GM23338 (cell line): ENCODE results near the gene TNS4. TPM values are rescaled to one million over a fixed set of nuclear protein-coding genes. Genes with fewer than 3 reads are reported as not detected.

ENCODE experiments used
- ATAC-seq: fragments of 200-7000 bp; cut with Tn5 transposase; 3 replicates; pipeline ENCODE4 v1.9.1; 2020
- DNase-seq: peaks from one replicate; pipeline ENCODE4 v3.0.0-alpha.2; 2015; ENCODE audit warnings: low spot score
- H2AFZ ChIP-seq: fragments of 200-600 bp; sonication (generic); 2 replicates; pipeline ENCODE4 v1.8.0; 2016; ENCODE audit warnings: antibody characterized with exemption, mild to moderate bottlenecking, moderate library complexity
- H3F3A ChIP-seq: fragments of 200-600 bp; sonication (generic); replicated peaks from 2 replicates; pipeline ENCODE4 v1.8.0; 2017; ENCODE audit warnings: antibody characterized with exemption, mixed run types, low read depth
- H3K27ac ChIP-seq: fragments of 200-600 bp; sonication (generic); 2 replicates; pipeline ENCODE4 v1.6.1; 2016; ENCODE audit warnings: low read depth
- H3K27me3 ChIP-seq: fragments of 200-600 bp; sonication (generic); 2 replicates; pipeline ENCODE4 v1.8.0; 2016; ENCODE audit warnings: mild to moderate bottlenecking, mixed run types, moderate library complexity; ENCODE audit not compliant: insufficient read depth
- H3K36me3 ChIP-seq: fragments of 200-600 bp; sonication (generic); 2 replicates; pipeline ENCODE4 v1.8.0; 2016; ENCODE audit warnings: mild to moderate bottlenecking; ENCODE audit not compliant: insufficient read depth
- H3K4me1 ChIP-seq: fragments of 200-600 bp; sonication (generic); 2 replicates; pipeline ENCODE4 v1.8.0; 2016; ENCODE audit warnings: mild to moderate bottlenecking, moderate library complexity; ENCODE audit not compliant: insufficient read depth
- H3K4me2 ChIP-seq: fragments of 200-600 bp; sonication (generic); 2 replicates; pipeline ENCODE4 v1.7.1; 2017; ENCODE audit warnings: mixed run types
- H3K4me3 ChIP-seq: fragments of 200-600 bp; sonication (generic); 2 replicates; pipeline ENCODE4 v1.6.1; 2016; ENCODE audit warnings: mixed run types
- H3K79me2 ChIP-seq: fragments of 200-600 bp; sonication (generic); replicated peaks from 2 replicates; pipeline ENCODE4 v1.8.0; 2017; ENCODE audit warnings: mild to moderate bottlenecking; ENCODE audit not compliant: insufficient read depth
- H3K9me2 ChIP-seq: fragments of 200-600 bp; sonication (generic); 2 replicates; pipeline ENCODE4 v1.8.0; 2017; ENCODE audit not compliant: insufficient read depth
- H4K20me1 ChIP-seq: fragments of 200-600 bp; sonication (generic); replicated peaks from 2 replicates; pipeline ENCODE4 v1.8.0; 2017; ENCODE audit warnings: mild to moderate bottlenecking; ENCODE audit not compliant: insufficient read depth
- H3K27ac Mint-ChIP-seq: 2 replicates; pipeline ENCODE4 v1.8.0; 2020; ENCODE audit warnings: inconsistent platforms, mild to moderate bottlenecking, moderate library complexity, mixed read lengths
- H3K27me3 Mint-ChIP-seq: 3 replicates; pipeline ENCODE4 v1.8.0; 2022; ENCODE audit warnings: low read depth, mild to moderate bottlenecking, moderate library complexity, mixed read lengths, inconsistent platforms; ENCODE audit not compliant: insufficient read depth, poor library complexity
- H3K36me3 Mint-ChIP-seq: 3 replicates; pipeline ENCODE4 v1.8.0; 2021; ENCODE audit warnings: low read depth, mild to moderate bottlenecking, inconsistent platforms, moderate library complexity, mixed read lengths
- H3K4me1 Mint-ChIP-seq: 3 replicates; pipeline ENCODE4 v1.8.0; 2020; ENCODE audit warnings: mild to moderate bottlenecking, inconsistent platforms, mixed read lengths
- H3K4me3 Mint-ChIP-seq: 3 replicates; pipeline ENCODE4 v1.8.0; 2021; ENCODE audit warnings: moderate library complexity, mild to moderate bottlenecking, inconsistent platforms, mixed read lengths
- H3K9me3 Mint-ChIP-seq: 3 replicates; pipeline ENCODE4 v1.8.0; 2020; ENCODE audit warnings: moderate library complexity, mild to moderate bottlenecking, inconsistent platforms, mixed read lengths
- CREB1 ChIP-seq: fragments of 250-450 bp; sonication (Bioruptor Pico); IDR thresholded peaks from 2 replicates; pipeline ENCODE4 v1.5.0; 2020; ENCODE audit warnings: low read depth, mild to moderate bottlenecking, moderate library complexity
- CTCF ChIP-seq, 2 experiments: fragments of 200-600 bp in 1 of 2; sonication (generic) in 1 of 2; conservative IDR thresholded peaks; 2 replicates each; pipeline versions ENCODE4 v1.5.1 to v1.6.1; 2016 to 2017; ENCODE audit warnings: antibody characterized with exemption in 2 of 2, low read depth in 2 of 2, mild to moderate bottlenecking in 2 of 2, moderate library complexity in 1 of 2
- ETS1 ChIP-seq: IDR thresholded peaks from 2 replicates; pipeline ENCODE4 v1.6.1; 2016; ENCODE audit warnings: antibody characterized with exemption
- EZH2 ChIP-seq: fragments of 200-600 bp; sonication (generic); IDR thresholded peaks from one replicate; pipeline ENCODE4 v1.8.0; 2017; ENCODE audit warnings: antibody characterized with exemption, mild to moderate bottlenecking, low read depth; ENCODE audit not compliant: unreplicated experiment
- EZH2phosphoT487 ChIP-seq: fragments of 200-600 bp; sonication (generic); IDR thresholded peaks from one replicate; pipeline ENCODE4 v1.8.1; 2018; ENCODE audit warnings: antibody characterized with exemption; ENCODE audit not compliant: unreplicated experiment
- JUNB ChIP-seq: IDR thresholded peaks from one replicate; pipeline ENCODE4 v1.6.1; 2016; ENCODE audit warnings: antibody characterized with exemption; ENCODE audit not compliant: unreplicated experiment
- NANOG ChIP-seq: IDR thresholded peaks from 2 replicates; pipeline ENCODE4 v1.6.1; 2016; ENCODE audit warnings: antibody characterized with exemption, borderline replicate concordance
- POLR2AphosphoS5 ChIP-seq: IDR thresholded peaks from 2 replicates; pipeline ENCODE4 v1.6.1; 2016; ENCODE audit warnings: antibody characterized with exemption, low read depth
- REST ChIP-seq: IDR thresholded peaks from one replicate; pipeline ENCODE4 v1.6.1; 2018; ENCODE audit warnings: antibody characterized with exemption; ENCODE audit not compliant: unreplicated experiment
- STAT1 ChIP-seq: IDR thresholded peaks from one replicate; pipeline ENCODE4 v1.6.1; 2016; ENCODE audit warnings: antibody characterized with exemption; ENCODE audit not compliant: unreplicated experiment
- ZNF114 ChIP-seq: fragments of 250-450 bp; sonication (Bioruptor Pico); IDR thresholded peaks from 2 replicates; pipeline ENCODE4 v1.5.0; 2020; ENCODE audit warnings: mild to moderate bottlenecking, moderate library complexity
- ZNF331 ChIP-seq: fragments of 250-450 bp; sonication (Bioruptor Pico); IDR thresholded peaks from 2 replicates; pipeline ENCODE4 v1.5.0; 2020; ENCODE audit warnings: low read depth, mild to moderate bottlenecking, moderate library complexity
- ZNF462 ChIP-seq: fragments of 250-450 bp; sonication (Bioruptor Pico); IDR thresholded peaks from 2 replicates; pipeline ENCODE4 v1.5.0; 2020; ENCODE audit warnings: mild to moderate bottlenecking, moderate library complexity
- polyA plus RNA-seq: library from polyadenylated mRNA; unstranded; fragments of >200 nt; fragmentation: Nextera tagmentation; extraction: Ambion mirVana; gene quantifications from 2 replicates; pipeline ENCODE4 v1.2.1, GENCODE V29; 2016
- total RNA-seq: library from RNA; depleted of rRNA; stranded (reverse); fragments of >200 nt; shearing (Covaris generic); gene quantifications from 2 replicates; pipeline ENCODE4 v1.2.3, GENCODE V29; 2014

Gene TNS4
- total and polyA plus RNA-seq, 2 experiments from 2014 or later: 0.31 to 4.9 TPM

GRCh38 chr17:40443988-40444899, 57.2 kb downstream of the TNS4 start:
- Histone ChIP-seq H3K79me2 (peaks cover 41% of the 10 kb centered on the region), H3K4me1 (peaks cover 43% of the 10 kb centered on the region), H3K27ac (no peak overlapping the region), H3K9me2 (no peaks in the 10 kb centered on the region), H3K4me2 (peak overlapping the region; percentile 93), H4K20me1 (no peaks in the 10 kb centered on the region), H3K27me3 (peaks cover 16% of the 10 kb centered on the region; the same call in 1 of the 2 replicates), H3K36me3 (no peaks in the 10 kb centered on the region), H3K4me3 (peak overlapping the region; percentile 83), H3F3A (peaks cover 5% of the 10 kb centered on the region; the same call in 1 of the 2 replicates), H2AFZ (peak overlapping the region; percentile 56)
- no peaks in the 10 kb centered on the region; the same call in 2 of the 3 replicates for H3K36me3 Mint-ChIP-seq
- peaks cover 44% of the 10 kb centered on the region for H3K4me1 Mint-ChIP-seq
- no peaks in the 10 kb centered on the region for H3K9me3 Mint-ChIP-seq
- no peak for TF ChIP-seq ZNF114 (CRISPR knock-in tag)
- TF ChIP-seq EZH2phosphoT487: no peak
- no peak for TF ChIP-seq JUNB
- TF ChIP-seq POLR2AphosphoS5: no peak
- TF ChIP-seq STAT1: no peak
- no peak for TF ChIP-seq REST
- no peak for TF ChIP-seq ETS1
- TF ChIP-seq EZH2: no peak
- TF ChIP-seq CTCF (conservative IDR thresholded peaks at IDR 0.05; ENCODE audit: low read depth in 2 of 2): no peak
- no peak for TF ChIP-seq CREB1 (CRISPR knock-in tag)
- TF ChIP-seq NANOG: no peak
- no peak for TF ChIP-seq ZNF331 (CRISPR knock-in tag)
- no peak for TF ChIP-seq ZNF462 (CRISPR knock-in tag)
- H3K4me3 Mint-ChIP-seq: peak overlapping the region; percentile 68
- peak; percentile 15 for ATAC-seq
- DNase-seq: peak; percentile 39
- peak overlapping the region; percentile 57; the same call in 1 of the 2 replicates for H3K27ac Mint-ChIP-seq
- H3K27me3 Mint-ChIP-seq: peaks cover 6% of the 10 kb centered on the region
